Fibroblast of lung (primary cell): Measurements from ENCODE around the gene LDLRAD3. TPM values are rescaled to one million over a fixed set of nuclear protein-coding genes. Genes with fewer than 3 reads are reported as not detected.
"Not testable (repeated sequence)": the region's sequence is repeated elsewhere in the genome, so short reads cannot be mapped to it uniquely, and the experiment has no call there.

ENCODE experiments used
- DNase-seq, 2 donors: peaks; one replicate each; pipeline versions ENCODE4 v3.0.0 to v3.0.0-alpha.2; 2010; ENCODE audit warnings: low read depth in 2 of 2
- H2AFZ ChIP-seq: 2 replicates; pipeline ENCODE4 v1.5.1; 2012; ENCODE audit warnings: low read length, control low read depth, inconsistent platforms
- H3K27ac ChIP-seq: 2 replicates; pipeline ENCODE4 v1.5.1; 2011; ENCODE audit warnings: low read length, control low read depth; ENCODE audit not compliant: insufficient read depth
- H3K27me3 ChIP-seq: 2 replicates; pipeline ENCODE4 v1.5.1; 2011; ENCODE audit warnings: mild to moderate bottlenecking, low read length; ENCODE audit not compliant: control insufficient read depth, insufficient read depth
- H3K36me3 ChIP-seq: 2 replicates; pipeline ENCODE4 v1.5.1; 2011; ENCODE audit warnings: low read length; ENCODE audit not compliant: control insufficient read depth, insufficient read depth
- H3K4me1 ChIP-seq: 2 replicates; pipeline ENCODE4 v1.5.1; 2011; ENCODE audit warnings: low read length; ENCODE audit not compliant: control insufficient read depth, insufficient read depth; ENCODE audit errors: extremely low read depth
- H3K4me2 ChIP-seq: 2 replicates; pipeline ENCODE4 v1.5.1; 2011; ENCODE audit warnings: low read length, control low read depth; ENCODE audit not compliant: insufficient read depth; ENCODE audit errors: extremely low read depth
- H3K4me3 ChIP-seq, 4 experiments: fragments of 200-600 bp in 1 of 4; sonication (generic) in 1 of 4; replicated peaks in 1 of 4; 2 replicates each; pipeline ENCODE4 v1.5.1; 2011 to 2016; ENCODE audit warnings: low read length in 4 of 4, low read depth in 3 of 4, mild to moderate bottlenecking in 3 of 4, control low read depth in 2 of 4, inconsistent platforms in 1 of 4, mixed read lengths in 1 of 4; ENCODE audit not compliant: insufficient read depth in 1 of 4; ENCODE audit errors: control extremely low read depth in 1 of 4
- H3K79me2 ChIP-seq: 2 replicates; pipeline ENCODE4 v1.5.1; 2012; ENCODE audit warnings: mild to moderate bottlenecking, low read length, inconsistent platforms; ENCODE audit not compliant: control insufficient read depth, insufficient read depth
- H3K9ac ChIP-seq: 2 replicates; pipeline ENCODE4 v1.5.1; 2011; ENCODE audit warnings: mild to moderate bottlenecking, low read length, control low read depth; ENCODE audit not compliant: insufficient read depth
- H3K9me3 ChIP-seq: 2 replicates; pipeline ENCODE4 v1.5.1; 2012; ENCODE audit warnings: low read depth, low read length; ENCODE audit not compliant: control insufficient read depth, insufficient read depth
- H4K20me1 ChIP-seq: 2 replicates; pipeline ENCODE4 v1.5.1; 2011; ENCODE audit warnings: low read length; ENCODE audit not compliant: control insufficient read depth, insufficient read depth; ENCODE audit errors: extremely low read depth
- CTCF ChIP-seq, 2 donors: IDR thresholded peaks in 1 of 2; conservative IDR thresholded peaks in 1 of 2; 1 replicate in 1 of 2; 2 replicates in 1 of 2; pipeline ENCODE4 v1.5.1; 2011 to 2012; ENCODE audit warnings: low read length in 2 of 2, control low read depth in 1 of 2, inconsistent platforms in 1 of 2, low read depth in 1 of 2, mild to moderate bottlenecking in 1 of 2
- EZH2 ChIP-seq: IDR thresholded peaks from 2 replicates; pipeline ENCODE4 v1.5.1; 2012; ENCODE audit warnings: low read length, control low read depth, mild to moderate bottlenecking; ENCODE audit errors: missing control alignments
- polyA plus RNA-seq, 2 donors: library from polyadenylated mRNA; depleted of rRNA in 1 of 2; stranded (reverse) in 1 of 2; unstranded in 1 of 2; fragments of >200 nt; gene quantifications; 2 replicates each; pipeline ENCODE4 v1.2.1, GENCODE V29; 2011 to 2012; ENCODE audit warnings: missing spikeins in 1 of 2
- total RNA-seq: library from RNA; depleted of rRNA; stranded (reverse); fragments of >200 nt; gene quantifications from 2 replicates; pipeline ENCODE4 v1.2.1, GENCODE V29; 2014

Gene LDLRAD3
- total and polyA plus RNA-seq, 2 donors (not counting 1 experiment from before 2014, with no cell fraction given): 3.8 to 7.8 TPM

DNA sequence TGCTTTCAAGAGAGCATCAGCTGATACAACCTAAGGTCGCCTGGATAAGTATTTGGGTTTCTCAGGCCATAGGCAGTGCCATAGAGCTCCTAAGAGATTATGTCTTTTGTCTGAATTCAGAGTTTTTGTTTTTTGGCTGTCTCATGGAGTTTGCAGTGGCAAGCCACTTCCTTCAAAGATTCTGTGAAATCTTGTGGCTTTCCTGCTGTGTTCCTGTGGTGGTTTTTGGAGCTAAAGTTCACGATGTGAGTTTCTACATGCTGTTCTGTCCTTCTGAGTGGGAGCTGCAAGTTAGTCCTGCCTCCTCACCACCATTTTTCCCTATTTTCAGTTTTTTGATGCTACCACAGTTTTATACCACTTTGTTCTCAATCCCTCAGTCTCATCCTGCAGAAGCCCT, 234.0 kb downstream of the LDLRAD3 start:
- H3K9ac ChIP-seq: no peak overlapping the region
- H3K27ac ChIP-seq: no peak overlapping the region
- H3K4me3 ChIP-seq: no peak overlapping the region
- H3K36me3 ChIP-seq: no peaks in the 10 kb centered on the region
- no peaks in the 10 kb centered on the region for H4K20me1 ChIP-seq
- no peak overlapping the region for H3K4me2 ChIP-seq
- no peak for TF ChIP-seq CTCF (conservative IDR thresholded peaks at IDR 0.05 in 1 of 2, IDR thresholded peaks at IDR 0.05 in 1 of 2; ENCODE audit: low read depth in 1 of 2, low read length in 2 of 2)
- TF ChIP-seq EZH2: no peak
- H2AFZ ChIP-seq: no peak overlapping the region
- no peaks in the 10 kb centered on the region for H3K9me3 ChIP-seq
- no peaks in the 10 kb centered on the region for H3K4me1 ChIP-seq
- no peaks in the 10 kb centered on the region for H3K27me3 ChIP-seq
- DNase-seq: peak in 1 of 2 donors; percentile 49
- H3K79me2 ChIP-seq: no peaks in the 10 kb centered on the region

- Histone ChIP-seq H3K4me2 (no peak overlapping the region), H3K4me1 (no peaks in the 10 kb centered on the region), H3K36me3 (no peaks in the 10 kb centered on the region), H3K27ac (no peak overlapping the region), H2AFZ (no peak overlapping the region), H3K79me2 (no peaks in the 10 kb centered on the region), H4K20me1 (no peaks in the 10 kb centered on the region), H3K4me3 (no peak overlapping the region), H3K27me3 (no peaks in the 10 kb centered on the region), H3K9me3 (no peaks in the 10 kb centered on the region), H3K9ac (no peak overlapping the region)
- DNase-seq: peak; percentile 82 to 97
- TF ChIP-seq CTCF (conservative IDR thresholded peaks at IDR 0.05 in 1 of 2, IDR thresholded peaks at IDR 0.05 in 1 of 2; ENCODE audit: low read depth in 1 of 2, low read length in 2 of 2) (no peak), EZH2 (no peak)
Measured at GRCh38 chr11:36186340-36187175, 242.7 kb downstream of the LDLRAD3 start.

GRCh38 chr11:36187622-36188021, 243.8 kb downstream of the LDLRAD3 start:
- no peak for DNase-seq
- H3K27me3 ChIP-seq: no peaks in the 10 kb centered on the region
- no peaks in the 10 kb centered on the region for H4K20me1 ChIP-seq

GRCh38 chr11:36189735-36190134, 245.9 kb downstream of the LDLRAD3 start:
- DNase-seq, H4K20me1 ChIP-seq, H3K27me3 ChIP-seq, H3K27ac ChIP-seq, H3K9me3 ChIP-seq, H3K79me2 ChIP-seq, H2AFZ ChIP-seq, H3K36me3 ChIP-seq, H3K4me2 ChIP-seq, H3K4me3 ChIP-seq, H3K9ac ChIP-seq, H3K4me1 ChIP-seq: not testable (repeated sequence)

More at GRCh38 chr11:36187622-36188021, 243.8 kb downstream of the LDLRAD3 start:
- TF ChIP-seq EZH2 (no peak), CTCF (conservative IDR thresholded peaks at IDR 0.05 in 1 of 2, IDR thresholded peaks at IDR 0.05 in 1 of 2; ENCODE audit: low read depth in 1 of 2, low read length in 2 of 2) (no peak)
- Histone ChIP-seq H3K9me3 (no peaks in the 10 kb centered on the region), H3K79me2 (no peaks in the 10 kb centered on the region), H3K4me3 (no peak overlapping the region), H3K27ac (no peak overlapping the region), H2AFZ (no peak overlapping the region), H3K36me3 (no peaks in the 10 kb centered on the region), H3K9ac (no peak overlapping the region), H3K4me2 (no peak overlapping the region), H3K4me1 (no peaks in the 10 kb centered on the region)
